ENCODE data around the gene RNF14.
"Not testable (repeated sequence)": the region's sequence is repeated elsewhere in the genome, so short reads cannot be mapped to it uniquely, and the experiment has no call there.

- not testable (repeated sequence) for TF ChIP-seq CTCF, EP300, POLR2A (IDR thresholded peaks at IDR 0.05)
These were observed 46.0 kb upstream of the RNF14 start for GRCh38 chr5:141922827-141923447.
